AG04449 (cell line): Measurements from ENCODE around the gene PTGS2.

Experiments
- CTCF ChIA-PET: fragments of 350-600 bp; formaldehyde crosslinking; extraction: SDS; loops from one replicate; lab custom pipeline; 2021; ENCODE audit warnings: antibody characterized with exemption; lab: Yijun Ruan, JAX
- POLR2A ChIA-PET: fragments of 400-600, 350-600 bp; formaldehyde crosslinking; extraction: SDS; loops from one replicate; lab custom pipeline; 2020; ENCODE audit warnings: antibody characterized with exemption, inconsistent platforms; lab: Yijun Ruan, JAX
- DNase-seq: peaks from one replicate; pipeline ENCODE4 v3.0.0-alpha.2; 2010; ENCODE audit warnings: low read depth, low spot score
- H3K4me3 ChIP-seq: 2 replicates; pipeline ENCODE4 v1.5.1; 2011; ENCODE audit warnings: low read depth, mild to moderate bottlenecking, control low read depth, low read length
- CTCF ChIP-seq: IDR thresholded peaks from one replicate; pipeline ENCODE4 v1.5.1; 2011; ENCODE audit warnings: mild to moderate bottlenecking, moderate library complexity, low read length, control low read depth, inconsistent platforms; ENCODE audit not compliant: insufficient read depth; ENCODE audit errors: missing control alignments

The PTGS2 gene

GRCh38 chr1:186659890-186660341 is 20.3 kb downstream of the PTGS2 start:
- TF ChIP-seq CTCF, result no peak
- CTCF ChIA-PET, result no interaction called here
- no peak for DNase-seq

GRCh38 chr1:186658999-186659398 is 21.2 kb downstream of the PTGS2 start:
- H3K4me3 ChIP-seq, result no peak overlapping the region
- ChIA-PET POLR2A (no interaction called here), CTCF (no interaction called here)
- DNase-seq, result no peak
- no peak for TF ChIP-seq CTCF

More at GRCh38 chr1:186659890-186660341, 20.3 kb downstream of the PTGS2 start:
- POLR2A ChIA-PET, result no interaction called here
- H3K4me3 ChIP-seq, result no peak overlapping the region

GRCh38 chr1:186657481-186657880 is 22.7 kb downstream of the PTGS2 start:
- ChIA-PET CTCF (no interaction called here), POLR2A (no interaction called here)
- H3K4me3 ChIP-seq, result no peak overlapping the region
- DNase-seq, result no peak
- TF ChIP-seq CTCF, result no peak

- ChIA-PET POLR2A (no interaction called here), CTCF (no interaction called here)
- TF ChIP-seq CTCF, result no peak
- DNase-seq, result no peak
- H3K4me3 ChIP-seq, result no peak overlapping the region
Measured at GRCh38 chr1:186655876-186656275, 24.3 kb downstream of the PTGS2 start.

- ChIA-PET POLR2A (no interaction called here), CTCF (no interaction called here)
- no peak overlapping the region for H3K4me3 ChIP-seq
- no peak for TF ChIP-seq CTCF
- no peak for DNase-seq
Measured at GRCh38 chr1:186654741-186655140, 25.5 kb downstream of the PTGS2 start.

- no peak for TF ChIP-seq CTCF
- ChIA-PET CTCF (interaction anchor here (0.7 kb wide), 1 partner anchor 27 kb away, joined by 3 read pairs; the partner anchor contains the start of gene PTGS2), POLR2A (no interaction called here)
- H3K4me3 ChIP-seq, result no peak overlapping the region
- no peak for DNase-seq
Measured at GRCh38 chr1:186653312-186653711, 26.9 kb downstream of the PTGS2 start.
